Liver (tissue), 3 donors: ENCODE results near the gene MKKS.

Experiments
- GABPA ChIP-seq, 2 donors: IDR thresholded peaks in 1 of 2; conservative IDR thresholded peaks in 1 of 2; 2 replicates each; pipeline ENCODE4 v1.6.1; 2016; ENCODE audit warnings: antibody characterized with exemption in 2 of 2, mild to moderate bottlenecking in 1 of 2, moderate library complexity in 1 of 2
- RAD21 ChIP-seq, 2 donors: IDR thresholded peaks; 2 replicates each; pipeline ENCODE4 v1.6.1; 2016; ENCODE audit warnings: antibody characterized with exemption in 2 of 2, mild to moderate bottlenecking in 2 of 2
- RXRA ChIP-seq, 2 donors: IDR thresholded peaks; 2 replicates each; pipeline ENCODE4 v1.6.1; 2017 to 2018; ENCODE audit warnings: antibody characterized with exemption in 2 of 2, mild to moderate bottlenecking in 1 of 2
- SP1 ChIP-seq: IDR thresholded peaks from 2 replicates; pipeline ENCODE4 v1.6.1; 2018; ENCODE audit warnings: antibody characterized with exemption, mild to moderate bottlenecking
- TAF1 ChIP-seq: conservative IDR thresholded peaks from 2 replicates; pipeline ENCODE4 v1.6.1; 2016; ENCODE audit warnings: antibody characterized with exemption, mild to moderate bottlenecking
- TF ChIP-seq, protein P1 (sequence below): fragments of 150-350 bp; IDR thresholded peaks from 2 replicates; pipeline ENCODE4 v1.5.1; 2017; ENCODE audit warnings: improper control_type of control experiment, low read depth, low read length; ENCODE audit not compliant: missing input control
- TF ChIP-seq, protein P2 (sequence below): IDR thresholded peaks from 2 replicates; pipeline ENCODE4 v1.6.1; 2016; ENCODE audit warnings: antibody characterized with exemption, mild to moderate bottlenecking
- TF ChIP-seq, protein P3 (sequence below): IDR thresholded peaks from 2 replicates; pipeline ENCODE4 v1.6.1; 2016; ENCODE audit warnings: antibody characterized with exemption
- TF ChIP-seq, protein P4 (sequence below): IDR thresholded peaks from 2 replicates; pipeline ENCODE4 v1.6.1; 2016; ENCODE audit warnings: antibody characterized with exemption
- donor health status: healthy.
- donor health status: healthy.

DNA sequence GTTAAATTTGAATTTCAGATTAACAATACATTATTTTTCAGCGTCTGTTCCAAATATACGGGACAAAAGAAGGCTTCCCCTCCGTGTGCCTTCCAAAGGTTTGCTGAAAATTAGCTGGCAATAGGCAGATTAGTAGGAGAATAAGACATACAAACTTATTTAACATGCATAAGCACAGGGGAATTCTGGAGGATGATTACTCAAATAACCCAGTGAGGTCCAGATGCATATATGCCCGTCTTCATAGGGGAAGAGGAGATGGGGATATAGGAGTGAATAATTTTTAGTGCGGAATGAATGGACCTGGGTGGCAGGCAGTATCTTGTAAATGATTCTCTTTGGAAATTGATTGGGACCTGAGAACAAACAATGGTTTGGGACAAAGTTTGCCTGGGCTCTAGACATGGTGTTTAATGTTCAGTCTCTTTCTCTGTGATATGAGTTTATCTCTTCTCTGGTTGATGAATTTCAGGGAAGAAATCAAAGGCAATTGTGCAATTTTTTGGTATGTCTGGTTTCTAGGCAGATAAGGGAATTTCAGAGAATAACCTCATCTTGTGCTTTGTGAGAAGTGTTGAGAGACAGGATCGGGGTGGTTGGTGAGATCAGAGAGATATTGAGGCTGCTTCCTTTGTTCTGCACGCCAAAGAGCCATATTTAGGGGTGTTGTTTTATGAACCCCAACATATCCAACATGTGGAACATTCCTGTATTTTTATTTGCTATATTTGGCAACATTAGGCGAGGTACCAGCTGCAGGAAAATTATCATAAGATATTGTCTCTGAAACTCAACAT is 63.7 kb downstream of the MKKS start:
- TF ChIP-seq, protein P1, sequence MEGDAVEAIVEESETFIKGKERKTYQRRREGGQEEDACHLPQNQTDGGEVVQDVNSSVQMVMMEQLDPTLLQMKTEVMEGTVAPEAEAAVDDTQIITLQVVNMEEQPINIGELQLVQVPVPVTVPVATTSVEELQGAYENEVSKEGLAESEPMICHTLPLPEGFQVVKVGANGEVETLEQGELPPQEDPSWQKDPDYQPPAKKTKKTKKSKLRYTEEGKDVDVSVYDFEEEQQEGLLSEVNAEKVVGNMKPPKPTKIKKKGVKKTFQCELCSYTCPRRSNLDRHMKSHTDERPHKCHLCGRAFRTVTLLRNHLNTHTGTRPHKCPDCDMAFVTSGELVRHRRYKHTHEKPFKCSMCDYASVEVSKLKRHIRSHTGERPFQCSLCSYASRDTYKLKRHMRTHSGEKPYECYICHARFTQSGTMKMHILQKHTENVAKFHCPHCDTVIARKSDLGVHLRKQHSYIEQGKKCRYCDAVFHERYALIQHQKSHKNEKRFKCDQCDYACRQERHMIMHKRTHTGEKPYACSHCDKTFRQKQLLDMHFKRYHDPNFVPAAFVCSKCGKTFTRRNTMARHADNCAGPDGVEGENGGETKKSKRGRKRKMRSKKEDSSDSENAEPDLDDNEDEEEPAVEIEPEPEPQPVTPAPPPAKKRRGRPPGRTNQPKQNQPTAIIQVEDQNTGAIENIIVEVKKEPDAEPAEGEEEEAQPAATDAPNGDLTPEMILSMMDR, result no peak
- TF ChIP-seq RAD21 (IDR thresholded peaks at IDR 0.05), result peak; percentile 35 to 67
- peak; percentile 87 for TF ChIP-seq SP1
- TF ChIP-seq, protein P2, sequence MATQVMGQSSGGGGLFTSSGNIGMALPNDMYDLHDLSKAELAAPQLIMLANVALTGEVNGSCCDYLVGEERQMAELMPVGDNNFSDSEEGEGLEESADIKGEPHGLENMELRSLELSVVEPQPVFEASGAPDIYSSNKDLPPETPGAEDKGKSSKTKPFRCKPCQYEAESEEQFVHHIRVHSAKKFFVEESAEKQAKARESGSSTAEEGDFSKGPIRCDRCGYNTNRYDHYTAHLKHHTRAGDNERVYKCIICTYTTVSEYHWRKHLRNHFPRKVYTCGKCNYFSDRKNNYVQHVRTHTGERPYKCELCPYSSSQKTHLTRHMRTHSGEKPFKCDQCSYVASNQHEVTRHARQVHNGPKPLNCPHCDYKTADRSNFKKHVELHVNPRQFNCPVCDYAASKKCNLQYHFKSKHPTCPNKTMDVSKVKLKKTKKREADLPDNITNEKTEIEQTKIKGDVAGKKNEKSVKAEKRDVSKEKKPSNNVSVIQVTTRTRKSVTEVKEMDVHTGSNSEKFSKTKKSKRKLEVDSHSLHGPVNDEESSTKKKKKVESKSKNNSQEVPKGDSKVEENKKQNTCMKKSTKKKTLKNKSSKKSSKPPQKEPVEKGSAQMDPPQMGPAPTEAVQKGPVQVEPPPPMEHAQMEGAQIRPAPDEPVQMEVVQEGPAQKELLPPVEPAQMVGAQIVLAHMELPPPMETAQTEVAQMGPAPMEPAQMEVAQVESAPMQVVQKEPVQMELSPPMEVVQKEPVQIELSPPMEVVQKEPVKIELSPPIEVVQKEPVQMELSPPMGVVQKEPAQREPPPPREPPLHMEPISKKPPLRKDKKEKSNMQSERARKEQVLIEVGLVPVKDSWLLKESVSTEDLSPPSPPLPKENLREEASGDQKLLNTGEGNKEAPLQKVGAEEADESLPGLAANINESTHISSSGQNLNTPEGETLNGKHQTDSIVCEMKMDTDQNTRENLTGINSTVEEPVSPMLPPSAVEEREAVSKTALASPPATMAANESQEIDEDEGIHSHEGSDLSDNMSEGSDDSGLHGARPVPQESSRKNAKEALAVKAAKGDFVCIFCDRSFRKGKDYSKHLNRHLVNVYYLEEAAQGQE, result peak; percentile 67
- TF ChIP-seq, protein P3, sequence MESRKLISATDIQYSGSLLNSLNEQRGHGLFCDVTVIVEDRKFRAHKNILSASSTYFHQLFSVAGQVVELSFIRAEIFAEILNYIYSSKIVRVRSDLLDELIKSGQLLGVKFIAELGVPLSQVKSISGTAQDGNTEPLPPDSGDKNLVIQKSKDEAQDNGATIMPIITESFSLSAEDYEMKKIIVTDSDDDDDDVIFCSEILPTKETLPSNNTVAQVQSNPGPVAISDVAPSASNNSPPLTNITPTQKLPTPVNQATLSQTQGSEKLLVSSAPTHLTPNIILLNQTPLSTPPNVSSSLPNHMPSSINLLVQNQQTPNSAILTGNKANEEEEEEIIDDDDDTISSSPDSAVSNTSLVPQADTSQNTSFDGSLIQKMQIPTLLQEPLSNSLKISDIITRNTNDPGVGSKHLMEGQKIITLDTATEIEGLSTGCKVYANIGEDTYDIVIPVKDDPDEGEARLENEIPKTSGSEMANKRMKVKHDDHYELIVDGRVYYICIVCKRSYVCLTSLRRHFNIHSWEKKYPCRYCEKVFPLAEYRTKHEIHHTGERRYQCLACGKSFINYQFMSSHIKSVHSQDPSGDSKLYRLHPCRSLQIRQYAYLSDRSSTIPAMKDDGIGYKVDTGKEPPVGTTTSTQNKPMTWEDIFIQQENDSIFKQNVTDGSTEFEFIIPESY, result peak; percentile 85
- peak; percentile 43 for TF ChIP-seq TAF1
- TF ChIP-seq GABPA (IDR thresholded peaks at IDR 0.05 in 1 of 2, conservative IDR thresholded peaks at IDR 0.05 in 1 of 2), result no peak
- TF ChIP-seq, protein P4, sequence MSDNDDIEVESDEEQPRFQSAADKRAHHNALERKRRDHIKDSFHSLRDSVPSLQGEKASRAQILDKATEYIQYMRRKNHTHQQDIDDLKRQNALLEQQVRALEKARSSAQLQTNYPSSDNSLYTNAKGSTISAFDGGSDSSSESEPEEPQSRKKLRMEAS, result peak; percentile 84
- peak; percentile 74 to 84 for TF ChIP-seq RXRA (IDR thresholded peaks at IDR 0.05)
